Aorta (tissue), 5 donors: Measurements from ENCODE around the gene MAPK10. TPM values are rescaled to one million over a fixed set of nuclear protein-coding genes. Genes with fewer than 3 reads are reported as not detected.
"Not testable (repeated sequence)": the region's sequence is repeated elsewhere in the genome, so short reads cannot be mapped to it uniquely, and the experiment has no call there.

Experiments used
- ATAC-seq: fragments of 200-7000 bp; cut with Tn5 transposase; one replicate; pipeline ENCODE4 v1.9.1; 2022; ENCODE audit warnings: moderate library complexity; ENCODE audit not compliant: low FRiP score
- DNase-seq, 2 donors: peaks; one replicate each; pipeline ENCODE4 v3.0.0-alpha.2; 2020
- H3K27ac ChIP-seq, 2 donors: one replicate each; pipeline ENCODE4 v1.5.1; 2013; ENCODE audit warnings: low read length in 2 of 2, mild to moderate bottlenecking in 2 of 2, moderate library complexity in 2 of 2, control low read depth in 1 of 2, inconsistent platforms in 1 of 2, low read depth in 1 of 2
- H3K27me3 ChIP-seq, 2 donors: one replicate each; pipeline ENCODE4 v1.6.1; 2013; ENCODE audit warnings: control low read depth in 1 of 2, low read length in 1 of 2, mild to moderate bottlenecking in 1 of 2, moderate library complexity in 1 of 2; ENCODE audit not compliant: insufficient read depth in 2 of 2, control insufficient read depth in 1 of 2
- H3K36me3 ChIP-seq, 2 donors: one replicate each; pipeline ENCODE4 v1.6.1; 2013; ENCODE audit warnings: control low read depth in 1 of 2, low read length in 1 of 2, mild to moderate bottlenecking in 1 of 2; ENCODE audit not compliant: insufficient read depth in 2 of 2, control insufficient read depth in 1 of 2
- H3K4me1 ChIP-seq, 2 donors: one replicate each; pipeline ENCODE4 v1.6.1; 2013; ENCODE audit warnings: low read length in 2 of 2, control low read depth in 1 of 2, mild to moderate bottlenecking in 1 of 2, moderate library complexity in 1 of 2; ENCODE audit not compliant: insufficient read depth in 2 of 2, control insufficient read depth in 1 of 2
- H3K4me3 ChIP-seq, 2 donors: one replicate each; pipeline ENCODE4 v1.5.1; 2013; ENCODE audit warnings: low read length in 2 of 2, control low read depth in 1 of 2, mild to moderate bottlenecking in 1 of 2
- H3K9me3 ChIP-seq: one replicate; pipeline ENCODE4 v1.6.1; 2013; ENCODE audit warnings: mild to moderate bottlenecking, low read length; ENCODE audit not compliant: control insufficient read depth
- WGBS, 2 donors: extraction: QIAGEN DNeasy Blood & Tissue Kit; methylation state at CpG; one replicate each; pipeline ENCODE4 v1.1.7; 2013; 5-methylcytosine and 5-hydroxymethylcytosine counted together
- intact Hi-C, 2 donors: fragments of 100-400 bp; cut with DNase I; formaldehyde crosslinking; loops; one replicate each; pipeline versions ENCODE4 v1.14.2 to v1.15.0; 2022
- polyA plus RNA-seq, 2 donors: library from polyadenylated mRNA; stranded (reverse); fragments of 200-250 nt; gene quantifications; one replicate each; pipeline ENCODE4 v1.2.3, GENCODE V29; 2013
- total RNA-seq, 2 donors: library from RNA; stranded (reverse); fragmentation: NEBNext Ultra II Directional; extraction: Animal tissue kit (Norgen Biotek cat#: 25700); gene quantifications; one replicate each; pipeline ENCODE4 v1.2.1, GENCODE V29; 2021
- donor health status: healthy with polysubstance abuse.
- donor health status: Bipolar disorder and iron deficiency.
- donor health status: DM: no; HTN: no; CAD: no.
- donor health status: DM: no; HTN: no; CAD: no.
- donor health status: DM: yes; HTN: yes; CAD: no.

MAPK10 gene
- total and polyA plus RNA-seq, 4 donors, result 12.4 to 40.0 (median 24.1) TPM

DNA sequence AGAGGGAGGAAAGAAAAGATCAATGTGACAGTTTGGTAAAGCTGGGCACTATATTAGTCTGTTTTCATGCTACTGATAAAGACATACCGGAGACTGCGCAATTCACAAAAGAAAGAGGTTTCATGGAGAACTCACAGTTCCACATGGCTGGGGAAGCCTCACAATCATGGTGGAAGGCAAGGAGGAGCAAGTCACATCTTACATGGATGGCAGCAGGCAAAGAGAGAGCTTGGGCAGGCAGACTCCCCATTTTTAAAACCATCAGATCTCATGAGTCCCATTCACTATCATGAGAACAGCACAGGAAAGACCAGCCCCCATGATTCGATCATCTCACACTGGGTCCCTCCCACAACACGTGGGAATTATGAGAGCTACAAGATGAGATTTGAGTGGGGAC, 394.8 kb downstream of the MAPK10 start:
- not testable (repeated sequence) for H3K36me3 ChIP-seq, H3K27me3 ChIP-seq, H3K9me3 ChIP-seq, H3K4me3 ChIP-seq, H3K4me1 ChIP-seq, ATAC-seq, H3K27ac ChIP-seq, DNase-seq
- WGBS, 2 donors, result 91 to 93% methylated on average over 4 of the region's 4 CpGs
- intact Hi-C loops, result loop anchor here (5.0 to 10.0 kb wide), 3 partner anchors 100 to 208 kb away; no protein-coding TSS in a partner anchor

GRCh38 chr4:85964298-85964697, 395.6 kb downstream of the MAPK10 start:
- no peak for DNase-seq
- Histone ChIP-seq H3K4me3 (no peak overlapping the region), H3K36me3 (no peaks in the 10 kb centered on the region), H3K27ac (no peak overlapping the region), H3K9me3 (no peaks in the 10 kb centered on the region), H3K4me1 (peaks cover 2 to 5% of the 10 kb centered on the region in 2 donors), H3K27me3 (no peaks in the 10 kb centered on the region)
- ATAC-seq, result no peak
- intact Hi-C loops, result loop anchor here in 1 of 2 donors (10.0 kb wide), 2 partner anchors 99 to 139 kb away; no protein-coding TSS in a partner anchor

DNA sequence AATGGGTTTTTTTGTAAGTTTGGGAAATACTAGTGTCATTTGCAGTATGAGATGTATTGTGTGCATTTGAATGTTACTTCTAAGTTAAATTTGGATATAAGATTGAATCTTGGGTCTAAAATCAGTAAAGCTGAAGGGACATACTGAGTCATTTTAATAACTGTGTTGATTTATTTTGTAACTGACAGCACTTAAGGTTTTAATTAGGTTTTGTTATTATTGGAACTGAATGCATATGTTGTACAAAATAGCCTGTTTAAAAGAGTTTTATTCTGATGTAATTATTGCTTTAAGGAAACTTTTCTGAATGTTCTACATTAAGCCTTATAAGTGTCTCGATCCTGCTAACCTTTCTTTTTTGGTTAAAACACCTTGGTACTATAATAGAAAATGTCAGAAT, 396.6 kb downstream of the MAPK10 start:
- DNase-seq (no peak), ATAC-seq (no peak)
- Histone ChIP-seq H3K27ac (no peak overlapping the region), H3K27me3 (no peaks in the 10 kb centered on the region), H3K4me1 (peaks cover 2 to 5% of the 10 kb centered on the region in 2 donors), H3K36me3 (no peaks in the 10 kb centered on the region), H3K9me3 (no peaks in the 10 kb centered on the region), H3K4me3 (no peak overlapping the region)
- intact Hi-C loops, result loop anchor here in 1 of 2 donors (10.0 kb wide), 2 partner anchors 98 to 138 kb away; no protein-coding TSS in a partner anchor
- 79 to 80% methylated on average over 1 of the region's 1 CpG for WGBS, 2 donors

DNA sequence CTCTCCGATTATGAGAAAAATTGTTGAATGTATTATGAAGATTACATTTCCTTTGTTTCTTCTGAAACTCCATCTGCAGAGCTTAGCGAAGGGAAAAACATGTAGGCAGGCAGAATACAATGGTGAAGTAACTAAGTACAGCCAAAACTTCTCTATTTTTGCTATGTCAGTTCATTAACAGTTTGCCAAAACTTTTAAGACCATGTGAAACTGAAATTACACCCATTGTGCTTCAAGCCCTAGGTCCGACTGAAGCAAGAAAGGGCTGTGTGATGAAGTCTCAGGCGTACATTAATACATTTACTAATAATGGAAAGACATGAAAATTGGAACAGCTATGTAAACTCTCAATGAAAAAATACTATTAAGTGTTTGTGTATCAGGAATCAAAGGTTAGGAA, 398.0 kb downstream of the MAPK10 start:
- DNase-seq (no peak), ATAC-seq (no peak)
- Histone ChIP-seq H3K4me3 (no peak overlapping the region), H3K4me1 (no peaks in the 10 kb centered on the region), H3K27me3 (no peaks in the 10 kb centered on the region), H3K9me3 (no peaks in the 10 kb centered on the region), H3K27ac (no peak overlapping the region), H3K36me3 (no peaks in the 10 kb centered on the region)
- intact Hi-C loops, result loop anchor here in 1 of 2 donors (10.0 kb wide), 2 partner anchors 97 to 137 kb away; no protein-coding TSS in a partner anchor
- WGBS, 2 donors, result 73 to 80% methylated on average over 4 of the region's 4 CpGs

- Histone ChIP-seq H3K27me3 (no peaks in the 10 kb centered on the region), H3K27ac (no peak overlapping the region), H3K36me3 (no peaks in the 10 kb centered on the region), H3K4me3 (no peak overlapping the region), H3K9me3 (no peaks in the 10 kb centered on the region), H3K4me1 (no peaks in the 10 kb centered on the region)
- WGBS, 2 donors, result 95 to 96% methylated on average over 17 of the region's 17 CpGs
- DNase-seq (no peak), ATAC-seq (no peak)
- intact Hi-C loops, result no loop called here
These were observed 403.4 kb downstream of the MAPK10 start for GRCh38 chr4:85956293-85956945.

- Histone ChIP-seq H3K36me3 (no peaks in the 10 kb centered on the region), H3K27ac (no peak overlapping the region), H3K9me3 (no peaks in the 10 kb centered on the region), H3K27me3 (no peaks in the 10 kb centered on the region), H3K4me3 (no peak overlapping the region), H3K4me1 (no peaks in the 10 kb centered on the region)
- ATAC-seq, result no peak
- intact Hi-C loops, result no loop called here
- no peak for DNase-seq
These were observed 404.1 kb downstream of the MAPK10 start for GRCh38 chr4:85955620-85956292.

- no peak for DNase-seq
- Histone ChIP-seq H3K9me3 (no peaks in the 10 kb centered on the region), H3K27ac (no peak overlapping the region), H3K27me3 (no peaks in the 10 kb centered on the region), H3K4me1 (no peaks in the 10 kb centered on the region), H3K36me3 (no peaks in the 10 kb centered on the region), H3K4me3 (no peak overlapping the region)
- WGBS, 2 donors, result 67 to 69% methylated on average over 3 of the region's 3 CpGs
- intact Hi-C loops, result no loop called here
- no peak for ATAC-seq
These were observed 406.2 kb downstream of the MAPK10 start for GRCh38 chr4:85953651-85954018.

DNA sequence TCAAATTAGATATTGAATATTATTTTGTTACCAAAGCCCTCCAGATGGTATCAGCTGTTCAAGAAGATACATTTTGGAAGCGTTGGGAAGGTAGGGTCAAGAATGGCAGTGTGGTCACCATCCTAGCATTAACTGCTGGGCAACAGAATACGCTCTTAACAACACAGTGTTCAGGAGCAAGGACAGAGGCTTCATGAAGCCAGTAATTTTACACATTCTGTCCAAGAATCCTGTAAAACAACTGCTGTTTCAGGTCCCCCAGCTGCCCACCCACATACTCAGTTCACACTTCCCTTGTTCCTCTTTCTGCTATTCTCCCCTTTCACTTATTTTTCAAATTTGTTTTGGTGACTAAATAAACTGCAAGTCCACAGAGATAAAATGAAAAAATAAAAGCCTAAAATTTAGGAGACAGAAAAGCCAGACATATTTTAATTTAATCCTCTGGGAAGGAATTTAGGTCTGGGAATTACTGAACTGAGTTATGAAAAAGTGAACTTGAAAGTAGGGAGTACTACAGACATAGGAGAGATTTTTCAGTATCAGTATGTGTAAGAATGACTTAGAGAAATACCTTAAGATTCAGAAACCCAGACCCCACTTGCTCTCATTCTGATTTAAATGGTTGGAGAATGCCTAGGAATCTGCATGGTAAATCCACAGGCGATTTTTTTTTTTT, 406.7 kb downstream of the MAPK10 start:
- WGBS, 2 donors, result 60 to 64% methylated on average over 3 of the region's 3 CpGs
- H3K36me3 ChIP-seq, result no peaks in the 10 kb centered on the region
- H3K9me3 ChIP-seq, result no peaks in the 10 kb centered on the region
- no peaks in the 10 kb centered on the region for H3K4me1 ChIP-seq
- no peaks in the 10 kb centered on the region for H3K27me3 ChIP-seq
- no peak for ATAC-seq
- H3K27ac ChIP-seq, result no peak overlapping the region
- DNase-seq, result no peak
- no peak overlapping the region for H3K4me3 ChIP-seq
- intact Hi-C loops, result no loop called here
